ENCODE measurements around the gene ACTN2.

The ACTN2 gene

GRCh38 chr1:236753964-236754363 is 67.7 kb downstream of the ACTN2 start:
- Histone ChIP-seq H3K4me1 (no peaks in the 10 kb centered on the region), H3K9me3 (no peaks in the 10 kb centered on the region), H3K4me3 (ENCODE audit: low read depth, low read length) (no peak overlapping the region), H3K36me3 (no peaks in the 10 kb centered on the region), H3K27me3 (no peaks in the 10 kb centered on the region)
- TF ChIP-seq CTCF (IDR thresholded peaks at IDR 0.05; ENCODE audit: low read depth, low read length), result no peak
- DNase-seq, result no peak

- H3K4me3 ChIP-seq (ENCODE audit: low read depth, low read length), result no peak overlapping the region
- no peak for DNase-seq
- no peaks in the 10 kb centered on the region for H3K4me1 ChIP-seq
- H3K27me3 ChIP-seq, result no peaks in the 10 kb centered on the region
- H3K36me3 ChIP-seq, result no peaks in the 10 kb centered on the region
- TF ChIP-seq CTCF (IDR thresholded peaks at IDR 0.05; ENCODE audit: low read depth, low read length), result no peak
- no peaks in the 10 kb centered on the region for H3K9me3 ChIP-seq
These were observed 68.4 kb downstream of the ACTN2 start for GRCh38 chr1:236754525-236755210.

DNA sequence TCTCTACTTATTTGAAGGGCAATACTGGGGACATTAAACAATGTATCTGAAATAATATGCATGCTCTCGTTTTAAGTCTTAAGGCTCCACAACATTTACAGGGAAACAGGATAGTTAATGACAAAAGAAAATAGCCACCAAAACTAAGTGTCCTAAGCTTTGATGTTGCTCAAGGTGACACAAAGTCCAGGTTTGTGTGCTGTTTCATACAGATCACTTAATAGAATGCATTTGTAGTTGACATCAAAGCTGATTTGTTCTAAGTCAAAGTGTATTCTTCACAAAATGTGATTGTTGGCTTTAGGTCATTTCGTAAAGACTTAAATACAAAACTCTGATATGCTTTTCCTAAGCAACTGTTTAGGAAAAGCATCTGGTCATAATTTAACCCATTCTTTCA is 71.3 kb downstream of the ACTN2 start:
- no peak overlapping the region for H3K4me3 ChIP-seq (ENCODE audit: low read depth, low read length)
- no peak for TF ChIP-seq CTCF (IDR thresholded peaks at IDR 0.05; ENCODE audit: low read depth, low read length)
- no peak for DNase-seq
- no peaks in the 10 kb centered on the region for H3K4me1 ChIP-seq
- H3K9me3 ChIP-seq, result no peaks in the 10 kb centered on the region
- H3K36me3 ChIP-seq, result no peaks in the 10 kb centered on the region
- no peaks in the 10 kb centered on the region for H3K27me3 ChIP-seq

GRCh38 chr1:236759252-236759859 is 73.1 kb downstream of the ACTN2 start:
- no peak overlapping the region for H3K4me3 ChIP-seq (ENCODE audit: low read depth, low read length)
- DNase-seq, result no peak
- no peaks in the 10 kb centered on the region for H3K4me1 ChIP-seq
- no peaks in the 10 kb centered on the region for H3K27me3 ChIP-seq
- no peaks in the 10 kb centered on the region for H3K36me3 ChIP-seq
- H3K9me3 ChIP-seq, result no peaks in the 10 kb centered on the region
- TF ChIP-seq CTCF (IDR thresholded peaks at IDR 0.05; ENCODE audit: low read depth, low read length), result peak; percentile 73

GRCh38 chr1:236760480-236760879 is 74.2 kb downstream of the ACTN2 start:
- no peaks in the 10 kb centered on the region for H3K36me3 ChIP-seq
- H3K27me3 ChIP-seq, result no peaks in the 10 kb centered on the region
- TF ChIP-seq CTCF (IDR thresholded peaks at IDR 0.05; ENCODE audit: low read depth, low read length), result no peak
- no peaks in the 10 kb centered on the region for H3K9me3 ChIP-seq
- no peak overlapping the region for H3K4me3 ChIP-seq (ENCODE audit: low read depth, low read length)
- no peaks in the 10 kb centered on the region for H3K4me1 ChIP-seq
- no peak for DNase-seq

GRCh38 chr1:236760986-236761385 is 74.7 kb downstream of the ACTN2 start:
- TF ChIP-seq CTCF (IDR thresholded peaks at IDR 0.05; ENCODE audit: low read depth, low read length), result no peak

More at GRCh38 chr1:236760986-236761385, 74.7 kb downstream of the ACTN2 start:
- Histone ChIP-seq H3K36me3 (no peaks in the 10 kb centered on the region), H3K9me3 (no peaks in the 10 kb centered on the region), H3K27me3 (no peaks in the 10 kb centered on the region), H3K4me1 (no peaks in the 10 kb centered on the region), H3K4me3 (ENCODE audit: low read depth, low read length) (no peak overlapping the region)
- no peak for DNase-seq
